VCaP (cell line): Measurements from ENCODE around the gene LPCAT1.
"Not testable (repeated sequence)": the region's sequence is repeated elsewhere in the genome, so short reads cannot be mapped to it uniquely, and the experiment has no call there.

Source experiments
- H3K27ac ChIP-seq: fragments of 450-650 bp; 2 replicates; pipeline ENCODE4 v1.5.1; 2017
- CTCF ChIP-seq: fragments of 450-650 bp; conservative IDR thresholded peaks from 2 replicates; pipeline ENCODE4 v1.5.1; 2017; ENCODE audit warnings: mild to moderate bottlenecking, moderate library complexity

LPCAT1 gene

GRCh38 chr5:1478271-1479035 is 45.3 kb downstream of the LPCAT1 start:
- no peak for TF ChIP-seq CTCF
- H3K27ac ChIP-seq = no peak overlapping the region

GRCh38 chr5:1477341-1477740 is 46.4 kb downstream of the LPCAT1 start:
- no peak overlapping the region for H3K27ac ChIP-seq
- TF ChIP-seq CTCF = no peak

GRCh38 chr5:1476967-1477310 is 46.8 kb downstream of the LPCAT1 start:
- no peak for TF ChIP-seq CTCF
- H3K27ac ChIP-seq = no peak overlapping the region

- no peak for TF ChIP-seq CTCF
- no peak overlapping the region for H3K27ac ChIP-seq
These were observed 47.4 kb downstream of the LPCAT1 start for GRCh38 chr5:1476181-1476966.

GRCh38 chr5:1475544-1475900 is 48.2 kb downstream of the LPCAT1 start:
- not testable (repeated sequence) for H3K27ac ChIP-seq

GRCh38 chr5:1474866-1475543 is 48.8 kb downstream of the LPCAT1 start:
- no peak overlapping the region for H3K27ac ChIP-seq
- no peak for TF ChIP-seq CTCF

- TF ChIP-seq CTCF = no peak
- H3K27ac ChIP-seq = no peak overlapping the region
These were observed 49.4 kb downstream of the LPCAT1 start for GRCh38 chr5:1474183-1474839.
